T-helper 2 cell treated with Interferon-gamma antibody and Interleukin-4, amounts not matched to agents 5 μg/mL and 100 μg/mL, for 36 hours (primary cell): ENCODE results near the gene CAMK2D.

Source experiments
- DNase-seq: peaks from one replicate; pipeline ENCODE4 v3.0.0; 2021; ENCODE audit warnings: low spot score
- H3K27ac Mint-ChIP-seq: one replicate; pipeline ENCODE4 v1.8.0; 2021; ENCODE audit warnings: mild to moderate bottlenecking, mixed read lengths
- H3K27me3 Mint-ChIP-seq: one replicate; pipeline ENCODE4 v1.8.0; 2021; ENCODE audit warnings: low read depth, mixed read lengths
- H3K36me3 Mint-ChIP-seq: one replicate; pipeline ENCODE4 v1.8.0; 2021; ENCODE audit warnings: low read depth, mixed read lengths
- H3K4me1 Mint-ChIP-seq: one replicate; pipeline ENCODE4 v1.8.0; 2021; ENCODE audit warnings: low read depth, mixed read lengths
- H3K4me3 Mint-ChIP-seq: one replicate; pipeline ENCODE4 v1.8.0; 2022; ENCODE audit warnings: mild to moderate bottlenecking, moderate library complexity, mixed read lengths
- H3K9me3 Mint-ChIP-seq: one replicate; pipeline ENCODE4 v1.8.0; 2021; ENCODE audit warnings: mixed read lengths

Gene CAMK2D

GRCh38 chr4:113524096-113524495, 237.4 kb downstream of the CAMK2D start:
- no peak for DNase-seq
- Mint-ChIP-seq H3K4me1 (peaks cover 16% of the 10 kb centered on the region), H3K4me3 (peak overlapping the region; percentile 24)

GRCh38 chr4:113522433-113522832, 239.1 kb downstream of the CAMK2D start:
- Mint-ChIP-seq H3K36me3 (peaks cover 58% of the 10 kb centered on the region), H3K9me3 (no peaks in the 10 kb centered on the region), H3K27ac (no peak overlapping the region), H3K4me1 (peaks cover 16% of the 10 kb centered on the region), H3K27me3 (no peaks in the 10 kb centered on the region), H3K4me3 (no peak overlapping the region)
- no peak for DNase-seq

More at GRCh38 chr4:113524096-113524495, 237.4 kb downstream of the CAMK2D start:
- peaks cover 50% of the 10 kb centered on the region for H3K36me3 Mint-ChIP-seq
- H3K27ac Mint-ChIP-seq, result peak overlapping the region; percentile 51
- no peaks in the 10 kb centered on the region for H3K27me3 Mint-ChIP-seq
- H3K9me3 Mint-ChIP-seq, result no peaks in the 10 kb centered on the region

GRCh38 chr4:113513382-113513781, 248.2 kb downstream of the CAMK2D start:
- Mint-ChIP-seq H3K36me3 (peaks cover 42% of the 10 kb centered on the region), H3K4me1 (no peaks in the 10 kb centered on the region)

GRCh38 chr4:113512880-113513279, 248.7 kb downstream of the CAMK2D start:
- Mint-ChIP-seq H3K27ac (no peak overlapping the region), H3K27me3 (no peaks in the 10 kb centered on the region), H3K9me3 (no peaks in the 10 kb centered on the region), H3K36me3 (peaks cover 43% of the 10 kb centered on the region), H3K4me3 (no peak overlapping the region), H3K4me1 (no peaks in the 10 kb centered on the region)
- no peak for DNase-seq

More at GRCh38 chr4:113513382-113513781, 248.2 kb downstream of the CAMK2D start:
- no peaks in the 10 kb centered on the region for H3K27me3 Mint-ChIP-seq
- H3K9me3 Mint-ChIP-seq, result no peaks in the 10 kb centered on the region
- H3K4me3 Mint-ChIP-seq, result no peak overlapping the region
- DNase-seq, result no peak
- no peak overlapping the region for H3K27ac Mint-ChIP-seq

- H3K36me3 Mint-ChIP-seq, result peaks cover 36% of the 10 kb centered on the region
These were observed 249.6 kb downstream of the CAMK2D start for GRCh38 chr4:113511944-113512343.

GRCh38 chr4:113509851-113510250, 251.7 kb downstream of the CAMK2D start:
- Mint-ChIP-seq H3K4me1 (no peaks in the 10 kb centered on the region), H3K4me3 (no peak overlapping the region), H3K9me3 (no peaks in the 10 kb centered on the region), H3K27me3 (no peaks in the 10 kb centered on the region), H3K36me3 (peaks cover 38% of the 10 kb centered on the region), H3K27ac (no peak overlapping the region)
- no peak for DNase-seq

More at GRCh38 chr4:113511944-113512343, 249.6 kb downstream of the CAMK2D start:
- no peak for DNase-seq
- no peak overlapping the region for H3K27ac Mint-ChIP-seq
- H3K4me1 Mint-ChIP-seq, result no peaks in the 10 kb centered on the region
- H3K27me3 Mint-ChIP-seq, result no peaks in the 10 kb centered on the region
- H3K9me3 Mint-ChIP-seq, result no peaks in the 10 kb centered on the region
- no peak overlapping the region for H3K4me3 Mint-ChIP-seq

GRCh38 chr4:113505044-113505443, 256.5 kb downstream of the CAMK2D start:
- H3K27ac Mint-ChIP-seq, result no peak overlapping the region
- DNase-seq, result no peak
- peaks cover 4% of the 10 kb centered on the region for H3K9me3 Mint-ChIP-seq
- peaks cover 29% of the 10 kb centered on the region for H3K36me3 Mint-ChIP-seq
- no peaks in the 10 kb centered on the region for H3K4me1 Mint-ChIP-seq
- no peak overlapping the region for H3K4me3 Mint-ChIP-seq
- no peaks in the 10 kb centered on the region for H3K27me3 Mint-ChIP-seq

- Mint-ChIP-seq H3K9me3 (peaks cover 4% of the 10 kb centered on the region), H3K36me3 (peaks cover 33% of the 10 kb centered on the region), H3K4me1 (no peaks in the 10 kb centered on the region), H3K4me3 (no peak overlapping the region), H3K27me3 (no peaks in the 10 kb centered on the region), H3K27ac (no peak overlapping the region)
- no peak for DNase-seq
These were observed 257.1 kb downstream of the CAMK2D start for GRCh38 chr4:113504422-113504821.

GRCh38 chr4:113503691-113504090, 257.8 kb downstream of the CAMK2D start:
- H3K4me1 Mint-ChIP-seq, result no peaks in the 10 kb centered on the region
- no peak for DNase-seq
- H3K9me3 Mint-ChIP-seq, result peaks cover 4% of the 10 kb centered on the region
- H3K36me3 Mint-ChIP-seq, result peaks cover 36% of the 10 kb centered on the region
- H3K27me3 Mint-ChIP-seq, result no peaks in the 10 kb centered on the region
- no peak overlapping the region for H3K4me3 Mint-ChIP-seq
- H3K27ac Mint-ChIP-seq, result no peak overlapping the region

- H3K9me3 Mint-ChIP-seq, result peaks cover 4% of the 10 kb centered on the region
- no peaks in the 10 kb centered on the region for H3K4me1 Mint-ChIP-seq
- DNase-seq, result no peak
- H3K4me3 Mint-ChIP-seq, result no peak overlapping the region
- no peak overlapping the region for H3K27ac Mint-ChIP-seq
- no peaks in the 10 kb centered on the region for H3K27me3 Mint-ChIP-seq
- H3K36me3 Mint-ChIP-seq, result peaks cover 36% of the 10 kb centered on the region
These were observed 258.6 kb downstream of the CAMK2D start for GRCh38 chr4:113502906-113503305.

- peaks cover 40% of the 10 kb centered on the region for H3K36me3 Mint-ChIP-seq
- no peak for DNase-seq
- no peak overlapping the region for H3K4me3 Mint-ChIP-seq
- H3K4me1 Mint-ChIP-seq, result no peaks in the 10 kb centered on the region
- peaks cover 4% of the 10 kb centered on the region for H3K9me3 Mint-ChIP-seq
- no peaks in the 10 kb centered on the region for H3K27me3 Mint-ChIP-seq
- no peak overlapping the region for H3K27ac Mint-ChIP-seq
These were observed 259.1 kb downstream of the CAMK2D start for GRCh38 chr4:113502476-113502875.

- no peaks in the 10 kb centered on the region for H3K27me3 Mint-ChIP-seq
- H3K9me3 Mint-ChIP-seq, result peaks cover 9% of the 10 kb centered on the region
- DNase-seq, result no peak
- H3K4me3 Mint-ChIP-seq, result no peak overlapping the region
- H3K27ac Mint-ChIP-seq, result no peak overlapping the region
- H3K4me1 Mint-ChIP-seq, result no peaks in the 10 kb centered on the region
- peaks cover 46% of the 10 kb centered on the region for H3K36me3 Mint-ChIP-seq
These were observed 261.1 kb downstream of the CAMK2D start for GRCh38 chr4:113500424-113500823.

GRCh38 chr4:113499696-113500095, 261.8 kb downstream of the CAMK2D start:
- DNase-seq, result no peak
- Mint-ChIP-seq H3K27me3 (no peaks in the 10 kb centered on the region), H3K4me1 (no peaks in the 10 kb centered on the region), H3K4me3 (no peak overlapping the region), H3K9me3 (peaks cover 14% of the 10 kb centered on the region), H3K27ac (no peak overlapping the region), H3K36me3 (peaks cover 50% of the 10 kb centered on the region)

- peaks cover 14% of the 10 kb centered on the region for H3K9me3 Mint-ChIP-seq
- H3K4me3 Mint-ChIP-seq, result no peak overlapping the region
- no peaks in the 10 kb centered on the region for H3K27me3 Mint-ChIP-seq
- H3K36me3 Mint-ChIP-seq, result peaks cover 49% of the 10 kb centered on the region
- H3K4me1 Mint-ChIP-seq, result no peaks in the 10 kb centered on the region
- no peak for DNase-seq
- no peak overlapping the region for H3K27ac Mint-ChIP-seq
These were observed 262.4 kb downstream of the CAMK2D start for GRCh38 chr4:113499166-113499565.

GRCh38 chr4:113497154-113497884, 264.2 kb downstream of the CAMK2D start:
- H3K36me3 Mint-ChIP-seq, result peaks cover 42% of the 10 kb centered on the region
- H3K27me3 Mint-ChIP-seq, result no peaks in the 10 kb centered on the region
- no peak overlapping the region for H3K27ac Mint-ChIP-seq
- no peak for DNase-seq
- H3K4me1 Mint-ChIP-seq, result no peaks in the 10 kb centered on the region
- H3K9me3 Mint-ChIP-seq, result peaks cover 11% of the 10 kb centered on the region
- H3K4me3 Mint-ChIP-seq, result no peak overlapping the region
